Testis (tissue), 3 donors: ENCODE measurements around the gene EGR4. TPM values are rescaled to one million over a fixed set of nuclear protein-coding genes. Genes with fewer than 3 reads are reported as not detected.

Experiments
- DNase-seq: peaks from one replicate; pipeline ENCODE4 v3.0.0-alpha.2; 2019
- H3K27ac ChIP-seq, 2 donors: fragments of 200-600 bp; sonication (generic); one replicate each; pipeline ENCODE4 v1.5.1; 2019
- H3K27me3 ChIP-seq: fragments of 200-600 bp; sonication (generic); one replicate; pipeline ENCODE4 v1.5.1; 2019
- H3K36me3 ChIP-seq: fragments of 200-600 bp; sonication (generic); one replicate; pipeline ENCODE4 v1.5.1; 2017; ENCODE audit warnings: low read depth; ENCODE audit errors: missing control alignments
- H3K4me1 ChIP-seq: fragments of 200-600 bp; sonication (generic); one replicate; pipeline ENCODE4 v1.5.1; 2019
- H3K4me3 ChIP-seq, 2 donors: fragments of 200-600 bp; sonication (generic); one replicate each; pipeline ENCODE4 v1.5.1; 2017 to 2019
- H3K9me3 ChIP-seq: fragments of 200-600 bp; sonication (generic); one replicate; pipeline ENCODE4 v1.5.1; 2017
- POLR2A ChIP-seq: fragments of 450-650 bp; IDR thresholded peaks from one replicate; pipeline ENCODE4 v1.6.1; 2017; ENCODE audit warnings: antibody characterized with exemption, mild to moderate bottlenecking, moderate library complexity
- WGBS, 2 donors: methylation state at CpG; one replicate each; pipeline ENCODE4 v1.1.5; 2018; 5-methylcytosine and 5-hydroxymethylcytosine counted together
- intact Hi-C: fragments of 100-400 bp; cut with DNase I; formaldehyde crosslinking; loops from one replicate; pipeline ENCODE4 v1.15.1; 2023; ENCODE audit warnings: low total_unique reads
- polyA plus RNA-seq: library from polyadenylated mRNA; stranded (reverse); fragments of 350-450 nt; fragmentation: Illumina TruSeq; extraction: RNeasy Lipid Tissue Mini Kit (QIAGEN cat#74804); gene quantifications from one replicate; pipeline ENCODE4 v1.2.3, GENCODE V29; 2014; ENCODE audit warnings: low read depth, low replicate concordance; ENCODE audit not compliant: insufficient read depth
- total RNA-seq, 2 donors: library from RNA; depleted of rRNA; stranded (reverse); fragments of >200 nt; gene quantifications; one replicate each; pipeline ENCODE4 v1.2.3, GENCODE V29; 2016
- TF ChIP-seq, protein P1 (sequence below), 3 experiments: fragments of 450-650 bp in 2 of 3; fragments of 200-600 bp in 1 of 3; sonication (generic) in 1 of 3; IDR thresholded peaks; one replicate each; pipeline ENCODE4 v1.5.1; 2016 to 2019; ENCODE audit warnings: antibody characterized with exemption in 3 of 3, mild to moderate bottlenecking in 2 of 3, moderate library complexity in 1 of 3

The EGR4 gene
- total and polyA plus RNA-seq, 3 donors from 2014 or later: 4.6 to 14.9 (median 12.5) TPM

DNA sequence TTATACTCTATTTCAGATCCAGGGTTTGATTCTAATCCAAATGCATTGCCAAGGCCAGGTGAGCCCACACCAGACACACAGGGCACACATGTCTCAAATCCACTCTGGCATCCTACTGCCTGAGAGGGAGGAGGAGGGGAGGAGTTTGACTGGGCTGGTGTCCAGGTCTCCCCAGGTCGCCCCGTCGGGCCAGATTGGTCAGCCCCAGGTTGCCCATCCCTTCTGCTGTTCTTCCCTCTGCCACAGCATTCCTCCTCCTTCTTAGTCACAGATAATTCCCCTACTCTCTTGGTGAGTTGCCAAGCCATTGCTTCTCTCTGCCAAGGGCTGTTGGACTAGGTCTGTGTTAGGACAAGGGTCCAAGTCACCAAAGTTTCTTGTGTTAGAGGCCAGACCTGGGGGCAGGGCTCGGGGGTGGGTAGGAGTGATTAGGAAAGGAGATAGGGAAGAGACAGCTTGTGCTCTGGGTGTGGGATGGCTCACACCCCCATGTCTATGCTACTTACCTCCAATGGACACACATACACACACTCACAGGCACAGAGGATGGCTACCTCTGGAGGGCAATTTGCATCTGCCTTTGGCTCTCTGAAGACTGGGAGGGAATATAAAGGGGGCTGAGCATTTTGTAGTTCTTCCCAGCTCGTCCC, 2.5 kb upstream of the EGR4 start:
- Histone ChIP-seq H3K27me3 (no peaks in the 10 kb centered on the region), H3K4me3 (no peak overlapping the region), H3K36me3 (no peaks in the 10 kb centered on the region), H3K4me1 (no peaks in the 10 kb centered on the region), H3K9me3 (no peaks in the 10 kb centered on the region), H3K27ac (no peak overlapping the region)
- 39 to 40% methylated on average over 4 to 5 of the region's 5 CpGs for WGBS, 2 donors
- peak; percentile 37 for DNase-seq
- TF ChIP-seq, protein P1, sequence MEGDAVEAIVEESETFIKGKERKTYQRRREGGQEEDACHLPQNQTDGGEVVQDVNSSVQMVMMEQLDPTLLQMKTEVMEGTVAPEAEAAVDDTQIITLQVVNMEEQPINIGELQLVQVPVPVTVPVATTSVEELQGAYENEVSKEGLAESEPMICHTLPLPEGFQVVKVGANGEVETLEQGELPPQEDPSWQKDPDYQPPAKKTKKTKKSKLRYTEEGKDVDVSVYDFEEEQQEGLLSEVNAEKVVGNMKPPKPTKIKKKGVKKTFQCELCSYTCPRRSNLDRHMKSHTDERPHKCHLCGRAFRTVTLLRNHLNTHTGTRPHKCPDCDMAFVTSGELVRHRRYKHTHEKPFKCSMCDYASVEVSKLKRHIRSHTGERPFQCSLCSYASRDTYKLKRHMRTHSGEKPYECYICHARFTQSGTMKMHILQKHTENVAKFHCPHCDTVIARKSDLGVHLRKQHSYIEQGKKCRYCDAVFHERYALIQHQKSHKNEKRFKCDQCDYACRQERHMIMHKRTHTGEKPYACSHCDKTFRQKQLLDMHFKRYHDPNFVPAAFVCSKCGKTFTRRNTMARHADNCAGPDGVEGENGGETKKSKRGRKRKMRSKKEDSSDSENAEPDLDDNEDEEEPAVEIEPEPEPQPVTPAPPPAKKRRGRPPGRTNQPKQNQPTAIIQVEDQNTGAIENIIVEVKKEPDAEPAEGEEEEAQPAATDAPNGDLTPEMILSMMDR (IDR thresholded peaks at IDR 0.05): no peak
- no peak for TF ChIP-seq POLR2A
- intact Hi-C loops: no loop called here

DNA sequence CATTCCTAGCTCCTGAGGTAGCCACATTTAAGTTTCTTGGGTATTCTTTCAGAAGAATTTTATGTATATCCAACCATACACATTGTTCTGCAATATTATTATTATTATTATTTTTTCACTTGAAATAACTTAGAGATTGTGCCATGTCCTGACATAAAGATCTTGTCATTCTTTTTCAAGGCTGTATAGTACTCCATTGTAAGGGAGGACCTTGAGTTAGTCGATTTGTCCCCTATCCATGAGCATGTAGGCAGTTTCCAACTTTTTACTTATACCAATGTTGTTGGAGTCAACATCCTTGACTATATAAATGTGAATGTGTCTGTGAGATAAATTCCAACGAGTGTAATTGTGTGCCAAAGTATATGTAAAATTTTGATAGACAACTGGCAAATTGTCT, 891 bp upstream of the EGR4 start:
- Histone ChIP-seq H3K4me3 (no peak overlapping the region), H3K27ac (no peak overlapping the region), H3K27me3 (no peaks in the 10 kb centered on the region)

DNA sequence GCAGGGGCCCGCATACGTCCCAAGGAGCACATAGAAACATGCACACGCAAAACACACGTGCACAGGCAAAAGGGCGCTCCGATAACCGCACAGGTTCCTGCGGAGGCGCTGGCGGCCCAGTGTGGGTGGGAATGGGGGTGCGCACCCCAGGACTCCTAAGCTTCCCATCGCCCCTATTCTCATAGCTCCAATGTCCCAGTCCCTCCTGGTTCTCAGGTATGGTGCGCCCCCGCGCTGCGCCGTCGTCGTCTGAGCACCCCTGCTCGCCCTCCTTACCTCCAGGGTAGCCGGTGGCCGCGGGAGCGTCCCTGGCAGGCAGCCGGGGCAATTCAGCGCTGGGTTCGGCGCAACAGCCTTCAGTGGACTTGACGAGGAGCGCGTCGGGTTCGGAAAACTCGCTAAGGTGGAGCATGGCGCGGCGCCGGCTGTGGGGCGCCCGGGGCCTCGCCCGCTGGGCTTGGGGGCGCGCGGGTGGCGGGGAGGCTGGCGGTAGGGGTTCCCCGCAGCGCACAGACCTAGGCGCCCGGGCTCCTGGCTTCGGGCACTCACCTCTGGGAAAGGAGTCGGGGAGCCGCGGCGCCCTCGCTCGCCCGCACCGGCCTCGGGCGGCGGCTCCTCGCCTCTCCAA, 328 bp downstream of the EGR4 start:
- TF ChIP-seq, protein P1 (IDR thresholded peaks at IDR 0.05): no peak
- TF ChIP-seq POLR2A: no peak
- Histone ChIP-seq H3K4me1 (no peaks in the 10 kb centered on the region), H3K4me3 (peak overlapping the region; percentile 48 to 56), H3K36me3 (no peaks in the 10 kb centered on the region), H3K9me3 (no peaks in the 10 kb centered on the region), H3K27ac (no peak overlapping the region), H3K27me3 (no peaks in the 10 kb centered on the region)
- DNase-seq: no peak
- intact Hi-C loops: no loop called here
- WGBS, 2 donors: 5% methylated on average over 64 of the region's 64 CpGs; no CpG with 5 or more reads in 1 of the 2 donors

More for the DNA sequence above, 891 bp upstream of the EGR4 start:
- no peak for TF ChIP-seq POLR2A
- TF ChIP-seq, protein P1 (IDR thresholded peaks at IDR 0.05): no peak
- no peaks in the 10 kb centered on the region for H3K4me1 ChIP-seq
- no peaks in the 10 kb centered on the region for H3K9me3 ChIP-seq
- intact Hi-C loops: no loop called here
- no peaks in the 10 kb centered on the region for H3K36me3 ChIP-seq
- DNase-seq: no peak
- WGBS, 2 donors: 57 to 74% methylated on average over 2 of the region's 2 CpGs

DNA sequence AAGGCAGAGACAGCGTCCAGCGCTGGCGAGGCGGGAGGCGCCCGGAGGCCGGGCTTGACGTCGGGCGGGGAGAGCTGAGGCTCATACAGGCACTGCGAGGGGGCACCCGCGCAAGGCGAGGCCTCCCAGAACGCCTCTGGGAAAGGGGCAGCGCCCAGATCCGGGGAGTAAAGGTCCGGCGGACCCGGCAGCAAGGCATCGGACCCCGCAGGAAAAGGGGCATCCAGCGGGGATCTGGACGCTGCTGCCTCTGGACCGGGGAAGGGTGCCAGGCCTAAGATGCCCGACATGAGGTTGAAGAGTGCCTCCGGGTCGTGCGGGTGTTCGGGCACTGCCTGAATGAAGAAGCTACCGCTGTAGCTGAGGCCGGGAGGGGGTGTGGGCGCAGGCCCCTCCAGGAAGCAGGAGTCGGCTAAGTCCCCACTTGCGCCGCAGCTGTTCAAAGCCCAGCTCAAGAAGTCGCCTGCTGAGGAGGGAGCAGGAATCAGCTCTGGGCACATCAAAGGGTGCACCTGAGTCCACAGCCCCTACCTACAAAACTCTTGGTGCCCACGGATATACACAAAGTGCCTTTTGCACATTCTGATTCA, 937 bp downstream of the EGR4 start:
- H3K27me3 ChIP-seq: no peaks in the 10 kb centered on the region
- no peaks in the 10 kb centered on the region for H3K4me1 ChIP-seq
- WGBS, 2 donors: 0 to 3% methylated on average over 5 to 33 of the region's 38 CpGs
- intact Hi-C loops: no loop called here
- no peak overlapping the region for H3K27ac ChIP-seq
- no peak for DNase-seq
- H3K4me3 ChIP-seq: peak overlapping the region; percentile 48 to 56
- no peaks in the 10 kb centered on the region for H3K9me3 ChIP-seq
- TF ChIP-seq, protein P1 (IDR thresholded peaks at IDR 0.05): no peak
- TF ChIP-seq POLR2A: no peak
- no peaks in the 10 kb centered on the region for H3K36me3 ChIP-seq
